Right lobe of liver (tissue), 6 donors: ENCODE data around the gene FAM204A. TPM values are rescaled to one million over a fixed set of nuclear protein-coding genes. Genes with fewer than 3 reads are reported as not detected.

ENCODE experiments used
- ATAC-seq, 4 donors: fragments of 200-7000 bp; cut with Tn5 transposase; one replicate each; pipeline ENCODE4 v1.9.1; 2020; ENCODE audit warnings: mild to moderate bottlenecking in 4 of 4, moderate library complexity in 4 of 4
- DNase-seq, 3 donors: peaks; one replicate each; pipeline ENCODE4 v3.0.0-alpha.2; 2020
- H3K27ac ChIP-seq, 3 donors: fragments of 200-600 bp; one replicate each; pipeline ENCODE4 v1.8.0; 2022
- H3K27me3 ChIP-seq, 2 donors: fragments of 200-600 bp; one replicate each; pipeline ENCODE4 v1.8.0; 2022
- H3K36me3 ChIP-seq, 4 donors: fragments of 200-600 bp; sonication (generic) in 1 of 4; one replicate each; pipeline versions ENCODE4 v1.5.1 to v1.8.0; 2017 to 2022; ENCODE audit warnings: control low read depth in 1 of 4
- H3K4me1 ChIP-seq, 4 donors: fragments of 200-600 bp; sonication (generic) in 1 of 4; one replicate each; pipeline versions ENCODE4 v1.5.1 to v1.8.0; 2017 to 2022; ENCODE audit warnings: control low read depth in 1 of 4
- H3K4me3 ChIP-seq, 3 donors: fragments of 200-600 bp; one replicate each; pipeline ENCODE4 v1.8.0; 2022
- H3K9me3 ChIP-seq, 4 donors: fragments of 200-600 bp; sonication (generic) in 1 of 4; one replicate each; pipeline versions ENCODE4 v1.5.1 to v1.8.0; 2017 to 2022; ENCODE audit warnings: control low read depth in 1 of 4
- POLR2A ChIP-seq: fragments of 450-650 bp; IDR thresholded peaks from one replicate; pipeline ENCODE4 v1.6.1; 2017; ENCODE audit warnings: antibody characterized with exemption, mild to moderate bottlenecking
- WGBS: methylation state at CpG from one replicate; pipeline ENCODE4 v1.1.6; 2018; ENCODE audit warnings: low coverage, low lambda C conversion rate; ENCODE audit not compliant: insufficient coverage; ENCODE audit errors: missing lambda C conversion rate; 5-methylcytosine and 5-hydroxymethylcytosine counted together
- intact Hi-C, 2 donors: fragments of 100-400 bp; cut with DNase I; formaldehyde crosslinking; loops; one replicate each; pipeline versions ENCODE4 v1.11.2 to v1.14.1; 2022
- long read RNA-seq: library from polyadenylated mRNA; unstranded; transcript quantifications from one replicate; pipeline ENCODE4 v2.0.0, GENCODE V29; 2019
- total RNA-seq, 6 experiments: library from RNA; depleted of rRNA in 2 of 6; stranded (reverse); fragments of >200 nt in 2 of 6; fragmentation: NEBNext Ultra II Directional in 3 of 6; extraction: Animal tissue kit (Norgen Biotek cat#: 25700) in 3 of 6; gene quantifications; one replicate each; pipeline versions ENCODE4 v1.1.0 to v1.2.4, GENCODE V29; 2016 to 2023
- TF ChIP-seq, protein P1 (sequence below), 4 donors: fragments of 200-600 bp in 3 of 4; fragments of 450-650 bp in 1 of 4; IDR thresholded peaks; one replicate each; pipeline versions ENCODE4 v1.5.1 to v1.8.0; 2016 to 2022; ENCODE audit warnings: antibody characterized with exemption in 4 of 4, mild to moderate bottlenecking in 2 of 4
- donor health status: DM: no; HTN: yes; CAD: no.
- donor health status: DM: no; HTN: no; CAD: no.
- donor health status: DM: no; HTN: no; CAD: no.
- donor health status: DM: no; HTN: yes; CAD: no.
- donor health status: DM: no; HTN: yes; CAD: no.

The FAM204A gene
- total RNA-seq, result 10 to 100 TPM; 16.3 to 26.1 (median 18.5) TPM
- long read RNA-seq, partial matches to known transcripts, result 2 of 2 reads
- long read RNA-seq, other reads (novel, unspliced or antisense), result 0 of 2 reads

DNA sequence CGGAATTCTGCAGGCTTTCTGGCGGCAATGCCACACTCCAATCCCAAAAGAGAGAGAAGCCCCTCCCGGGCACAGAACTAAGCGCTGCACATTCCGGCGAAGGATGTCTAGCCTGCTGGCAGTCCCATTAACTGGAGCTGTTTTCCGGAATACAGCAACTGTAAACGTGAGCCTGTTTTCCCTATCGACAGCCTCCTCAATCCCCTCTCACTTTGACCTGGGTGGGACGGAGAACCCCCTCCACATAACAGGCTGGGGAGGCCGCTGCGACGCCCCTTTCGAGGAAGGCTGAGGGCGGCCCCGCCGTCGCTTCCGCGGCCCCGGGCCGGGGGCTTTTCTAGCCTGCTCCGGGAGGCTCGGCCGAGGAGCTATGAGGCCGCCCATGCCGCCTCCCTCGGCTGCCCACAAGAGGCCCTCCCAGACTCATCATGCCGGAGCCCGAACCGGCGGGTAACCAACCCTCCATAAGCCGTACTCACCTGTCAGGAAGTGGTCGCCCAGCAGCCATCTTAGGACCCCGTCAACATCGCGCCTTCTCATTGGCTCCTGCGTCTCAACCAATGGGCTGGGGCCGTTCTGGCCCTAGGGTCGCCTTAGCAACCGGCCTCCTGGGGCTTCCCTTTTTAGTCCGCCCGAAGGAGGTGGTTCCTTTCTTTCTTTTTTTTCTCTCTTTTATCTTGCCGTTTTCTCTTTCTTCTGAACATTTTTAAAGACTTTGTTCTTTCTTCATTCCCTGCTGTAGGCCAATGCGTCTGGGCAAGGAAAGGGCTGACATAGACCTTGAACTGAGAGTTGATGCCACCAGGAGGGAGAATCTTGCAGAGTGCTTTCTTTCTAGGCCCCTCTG is at the start of gene FAM204A:
FAM204A (minus strand) TSS at position 534 of the 847 bp plus-strand sequence. CDS start 5,909 bp downstream, outside the sequence.
- Histone ChIP-seq H3K27ac (peak within 1 kb of the TSS; percentile 65 to 82 (median 66)), H3K36me3 (no peaks in the 10 kb centered on the region), H3K27me3 (no peaks in the 10 kb centered on the region), H3K4me1 (peaks cover 0 to 18% (median 0%) of the 10 kb centered on the region in 4 donors), H3K9me3 (no peaks in the 10 kb centered on the region), H3K4me3 (peak within 1 kb of the TSS; percentile 93 to 99 (median 99))
- WGBS, result 2% methylated on average over 11 of the region's 45 CpGs
- intact Hi-C loops, result no loop called here
- peak; percentile 51 for TF ChIP-seq POLR2A
- TF ChIP-seq, protein P1, sequence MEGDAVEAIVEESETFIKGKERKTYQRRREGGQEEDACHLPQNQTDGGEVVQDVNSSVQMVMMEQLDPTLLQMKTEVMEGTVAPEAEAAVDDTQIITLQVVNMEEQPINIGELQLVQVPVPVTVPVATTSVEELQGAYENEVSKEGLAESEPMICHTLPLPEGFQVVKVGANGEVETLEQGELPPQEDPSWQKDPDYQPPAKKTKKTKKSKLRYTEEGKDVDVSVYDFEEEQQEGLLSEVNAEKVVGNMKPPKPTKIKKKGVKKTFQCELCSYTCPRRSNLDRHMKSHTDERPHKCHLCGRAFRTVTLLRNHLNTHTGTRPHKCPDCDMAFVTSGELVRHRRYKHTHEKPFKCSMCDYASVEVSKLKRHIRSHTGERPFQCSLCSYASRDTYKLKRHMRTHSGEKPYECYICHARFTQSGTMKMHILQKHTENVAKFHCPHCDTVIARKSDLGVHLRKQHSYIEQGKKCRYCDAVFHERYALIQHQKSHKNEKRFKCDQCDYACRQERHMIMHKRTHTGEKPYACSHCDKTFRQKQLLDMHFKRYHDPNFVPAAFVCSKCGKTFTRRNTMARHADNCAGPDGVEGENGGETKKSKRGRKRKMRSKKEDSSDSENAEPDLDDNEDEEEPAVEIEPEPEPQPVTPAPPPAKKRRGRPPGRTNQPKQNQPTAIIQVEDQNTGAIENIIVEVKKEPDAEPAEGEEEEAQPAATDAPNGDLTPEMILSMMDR (IDR thresholded peaks at IDR 0.05), result no peak
- ATAC-seq (peak; percentile 99 to 100 (median 100)), DNase-seq (peak; percentile 89 to 93 (median 91))

DNA sequence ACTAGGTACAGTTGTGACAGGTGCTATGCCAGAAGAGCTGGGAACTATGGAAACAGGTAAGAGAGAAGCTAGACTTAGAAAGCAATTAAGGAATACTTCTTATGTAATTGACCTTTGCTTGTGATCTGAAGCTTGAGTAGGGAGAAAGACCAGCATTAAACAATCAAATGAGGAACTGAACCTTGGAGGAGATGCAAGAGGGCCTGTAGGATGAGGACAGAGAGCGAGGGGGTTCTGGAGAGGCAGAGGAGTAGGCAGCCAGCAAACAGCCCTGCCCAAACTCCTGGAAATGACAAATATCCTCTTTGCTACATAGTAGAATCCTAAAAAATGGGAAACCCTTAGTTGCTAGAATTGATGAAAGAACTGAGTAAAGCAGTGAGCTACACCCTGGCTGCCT is 41.6 kb upstream of the FAM204A start:
- DNase-seq, result no peak
- Histone ChIP-seq H3K4me1 (no peaks in the 10 kb centered on the region), H3K36me3 (no peaks in the 10 kb centered on the region), H3K27ac (no peak overlapping the region), H3K27me3 (no peaks in the 10 kb centered on the region), H3K9me3 (no peaks in the 10 kb centered on the region), H3K4me3 (no peak overlapping the region)
- intact Hi-C loops, result no loop called here
- TF ChIP-seq POLR2A, result no peak
- TF ChIP-seq, protein P1 (IDR thresholded peaks at IDR 0.05), result no peak
- ATAC-seq, result no peak
- WGBS, result 43% methylated on average over 1 of the region's 1 CpG

GRCh38 chr10:118383063-118383689 is 41.1 kb upstream of the FAM204A start:
- intact Hi-C loops, result no loop called here
- Histone ChIP-seq H3K9me3 (no peaks in the 10 kb centered on the region), H3K4me1 (no peaks in the 10 kb centered on the region), H3K4me3 (no peak overlapping the region), H3K27ac (no peak overlapping the region), H3K36me3 (no peaks in the 10 kb centered on the region), H3K27me3 (no peaks in the 10 kb centered on the region)
- no peak for ATAC-seq
- 53% methylated on average over 4 of the region's 4 CpGs for whole genome bisulfite sequencing
- DNase-seq, result no peak
- TF ChIP-seq POLR2A, result no peak
- TF ChIP-seq, protein P1 (IDR thresholded peaks at IDR 0.05), result no peak

DNA sequence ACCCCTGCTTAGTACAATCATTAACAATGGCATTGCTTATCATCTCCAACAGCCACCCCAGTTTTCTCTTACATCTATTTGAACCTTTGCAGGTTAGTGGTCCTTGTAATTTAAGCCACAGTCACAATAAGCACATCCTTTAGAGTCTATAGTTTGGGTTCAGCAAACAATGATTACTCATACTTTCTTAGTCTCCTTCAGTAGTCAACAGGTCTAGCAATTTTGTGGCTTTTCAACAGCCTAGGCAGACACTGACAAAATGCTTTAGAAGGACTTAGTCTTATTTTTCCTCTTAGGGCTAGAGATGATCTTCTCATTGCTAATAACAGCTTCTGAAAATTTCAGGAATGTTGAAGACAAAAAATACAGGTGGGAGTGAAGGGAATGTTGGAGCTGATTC is 32.3 kb upstream of the FAM204A start:
- no peaks in the 10 kb centered on the region for H3K4me1 ChIP-seq
- intact Hi-C loops, result no loop called here
- DNase-seq, result no peak
- H3K27ac ChIP-seq, result no peak overlapping the region
- H3K27me3 ChIP-seq, result no peaks in the 10 kb centered on the region
- H3K9me3 ChIP-seq, result no peaks in the 10 kb centered on the region
- H3K4me3 ChIP-seq, result no peak overlapping the region
- H3K36me3 ChIP-seq, result no peaks in the 10 kb centered on the region
- ATAC-seq, result no peak
- TF ChIP-seq POLR2A, result no peak
- TF ChIP-seq, protein P1 (IDR thresholded peaks at IDR 0.05), result no peak
